Measurements from ENCODE around the gene NDRG3.

The NDRG3 gene

GRCh38 chr20:36728986-36729385 is 16.9 kb downstream of the NDRG3 start:
- Histone ChIP-seq H3K4me3 (replicated peaks; ENCODE audit: insufficient read depth, low read length) (no peak overlapping the region), H3K27me3 (ENCODE audit: insufficient read depth, poor library complexity, severe bottlenecking) (no peaks in the 10 kb centered on the region), H3K27ac (replicated peaks) (no peak overlapping the region)
- peak in 1 of 2 experiments; percentile 13 for DNase-seq (ENCODE audit: low read depth in 1 of 2, low spot score in 1 of 2)
- no peak for TF ChIP-seq GABPA (IDR thresholded peaks at IDR 0.05; ENCODE audit: low read depth)
- no peak for TF ChIP-seq CTCF (IDR thresholded peaks at IDR 0.05; ENCODE audit: insufficient read depth, low read length)
- TF ChIP-seq SPI1 (IDR thresholded peaks at IDR 0.05; ENCODE audit: borderline replicate concordance, low read depth), result no peak
- no peak for TF ChIP-seq POLR2AphosphoS5 (IDR thresholded peaks at IDR 0.05; ENCODE audit: low read depth)
- no peak for TF ChIP-seq REST (IDR thresholded peaks at IDR 0.05; ENCODE audit: insufficient replicate concordance, low read depth)

GRCh38 chr20:36726168-36726567 is 19.7 kb downstream of the NDRG3 start:
- no peak for TF ChIP-seq POLR2AphosphoS5 (IDR thresholded peaks at IDR 0.05; ENCODE audit: low read depth)
- TF ChIP-seq SPI1 (IDR thresholded peaks at IDR 0.05; ENCODE audit: borderline replicate concordance, low read depth), result no peak
- TF ChIP-seq GABPA (IDR thresholded peaks at IDR 0.05; ENCODE audit: low read depth), result no peak
- no peak for TF ChIP-seq CTCF (IDR thresholded peaks at IDR 0.05; ENCODE audit: insufficient read depth, low read length)
- TF ChIP-seq REST (IDR thresholded peaks at IDR 0.05; ENCODE audit: insufficient replicate concordance, low read depth), result no peak
- DNase-seq (ENCODE audit: low read depth in 1 of 2, low spot score in 1 of 2), result no peak
- Histone ChIP-seq H3K27ac (replicated peaks) (no peak overlapping the region), H3K4me3 (replicated peaks; ENCODE audit: insufficient read depth, low read length) (no peak overlapping the region), H3K27me3 (ENCODE audit: insufficient read depth, poor library complexity, severe bottlenecking) (no peaks in the 10 kb centered on the region)

- TF ChIP-seq REST (IDR thresholded peaks at IDR 0.05; ENCODE audit: insufficient replicate concordance, low read depth) (no peak), POLR2AphosphoS5 (IDR thresholded peaks at IDR 0.05; ENCODE audit: low read depth) (no peak), CTCF (IDR thresholded peaks at IDR 0.05; ENCODE audit: insufficient read depth, low read length) (no peak), SPI1 (IDR thresholded peaks at IDR 0.05; ENCODE audit: borderline replicate concordance, low read depth) (no peak), GABPA (IDR thresholded peaks at IDR 0.05; ENCODE audit: low read depth) (no peak)
- no peak for DNase-seq (ENCODE audit: low read depth in 1 of 2, low spot score in 1 of 2)
- no peaks in the 10 kb centered on the region for H3K27me3 ChIP-seq (ENCODE audit: insufficient read depth, poor library complexity, severe bottlenecking)
- no peak overlapping the region for H3K27ac ChIP-seq (replicated peaks)
- no peak overlapping the region for H3K4me3 ChIP-seq (replicated peaks; ENCODE audit: insufficient read depth, low read length)
These were observed 25.4 kb downstream of the NDRG3 start for GRCh38 chr20:36720510-36720909.
